ENCODE measurements around the gene SDK1.

SDK1 gene

DNA sequence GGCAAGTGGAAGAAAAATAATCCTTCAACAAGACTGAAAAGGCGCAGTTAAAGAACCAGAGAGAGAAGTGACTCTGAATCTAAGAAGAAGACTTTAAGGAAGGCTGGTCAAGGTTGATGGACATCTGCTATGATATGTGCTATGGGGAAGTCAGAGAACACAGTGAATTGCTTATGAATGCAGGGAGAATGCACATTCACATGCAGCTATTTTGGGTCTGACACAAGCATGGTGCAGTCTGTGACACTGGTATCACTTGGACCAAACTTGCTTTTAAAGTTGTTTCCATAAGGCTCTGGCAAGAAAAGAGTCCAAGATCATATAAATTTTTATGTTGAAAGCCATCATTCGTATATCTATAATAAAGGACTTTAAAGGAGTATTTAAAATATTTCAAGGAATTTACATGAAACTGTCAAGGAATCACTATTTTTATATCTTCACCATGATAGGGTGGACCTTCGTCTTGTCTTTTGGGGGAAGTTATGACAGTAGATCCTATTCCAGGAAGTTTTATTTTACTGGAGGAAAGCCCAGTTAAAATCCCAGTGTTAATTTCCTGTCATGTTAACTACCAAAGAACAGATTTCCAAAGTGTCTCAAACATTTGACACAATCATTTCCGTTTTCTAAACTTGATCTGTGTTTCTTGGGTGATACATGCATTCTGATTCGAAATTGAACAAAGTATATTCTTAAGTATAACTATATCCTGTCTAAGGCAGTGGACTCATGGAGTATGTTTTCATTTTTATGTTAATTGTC lies 239.6 kb downstream of the SDK1 start:
- H3K4me3 ChIP-seq (ENCODE audit: low read depth, low read length), result no peak overlapping the region
- in situ Hi-C loops (cut with HindIII; ENCODE audit: low sequenced_read_pairs), result no loop called here
- no peak for DNase-seq (ENCODE audit: low read depth, low spot score)
- TF ChIP-seq, protein P1, sequence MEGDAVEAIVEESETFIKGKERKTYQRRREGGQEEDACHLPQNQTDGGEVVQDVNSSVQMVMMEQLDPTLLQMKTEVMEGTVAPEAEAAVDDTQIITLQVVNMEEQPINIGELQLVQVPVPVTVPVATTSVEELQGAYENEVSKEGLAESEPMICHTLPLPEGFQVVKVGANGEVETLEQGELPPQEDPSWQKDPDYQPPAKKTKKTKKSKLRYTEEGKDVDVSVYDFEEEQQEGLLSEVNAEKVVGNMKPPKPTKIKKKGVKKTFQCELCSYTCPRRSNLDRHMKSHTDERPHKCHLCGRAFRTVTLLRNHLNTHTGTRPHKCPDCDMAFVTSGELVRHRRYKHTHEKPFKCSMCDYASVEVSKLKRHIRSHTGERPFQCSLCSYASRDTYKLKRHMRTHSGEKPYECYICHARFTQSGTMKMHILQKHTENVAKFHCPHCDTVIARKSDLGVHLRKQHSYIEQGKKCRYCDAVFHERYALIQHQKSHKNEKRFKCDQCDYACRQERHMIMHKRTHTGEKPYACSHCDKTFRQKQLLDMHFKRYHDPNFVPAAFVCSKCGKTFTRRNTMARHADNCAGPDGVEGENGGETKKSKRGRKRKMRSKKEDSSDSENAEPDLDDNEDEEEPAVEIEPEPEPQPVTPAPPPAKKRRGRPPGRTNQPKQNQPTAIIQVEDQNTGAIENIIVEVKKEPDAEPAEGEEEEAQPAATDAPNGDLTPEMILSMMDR (IDR thresholded peaks at IDR 0.05; ENCODE audit: low read depth, low read length), result no peak

DNA sequence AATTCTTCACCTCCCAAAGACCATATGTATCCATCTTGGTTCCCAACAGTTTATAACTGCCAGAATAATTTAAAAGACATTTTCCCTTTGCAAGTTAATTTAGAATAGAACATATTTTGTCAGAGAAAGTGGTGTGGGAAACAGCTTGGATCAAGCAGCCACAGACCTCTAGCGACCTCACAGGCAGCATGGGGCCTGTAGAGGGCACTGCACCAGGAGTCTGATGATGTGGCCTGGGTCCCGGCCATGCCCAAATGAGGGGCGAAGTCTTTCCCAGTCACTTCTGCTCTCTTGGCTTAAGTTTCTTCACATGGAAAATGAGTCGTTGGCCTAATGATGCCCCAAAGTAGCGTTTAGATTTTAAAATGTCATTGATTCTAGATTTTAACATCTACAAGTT lies 243.2 kb downstream of the SDK1 start:
- DNase-seq (ENCODE audit: low read depth, low spot score), result no peak
- no peak overlapping the region for H3K4me3 ChIP-seq (ENCODE audit: low read depth, low read length)
- in situ Hi-C loops (cut with HindIII; ENCODE audit: low sequenced_read_pairs), result no loop called here
- TF ChIP-seq, protein P1 (IDR thresholded peaks at IDR 0.05; ENCODE audit: low read depth, low read length), result no peak

DNA sequence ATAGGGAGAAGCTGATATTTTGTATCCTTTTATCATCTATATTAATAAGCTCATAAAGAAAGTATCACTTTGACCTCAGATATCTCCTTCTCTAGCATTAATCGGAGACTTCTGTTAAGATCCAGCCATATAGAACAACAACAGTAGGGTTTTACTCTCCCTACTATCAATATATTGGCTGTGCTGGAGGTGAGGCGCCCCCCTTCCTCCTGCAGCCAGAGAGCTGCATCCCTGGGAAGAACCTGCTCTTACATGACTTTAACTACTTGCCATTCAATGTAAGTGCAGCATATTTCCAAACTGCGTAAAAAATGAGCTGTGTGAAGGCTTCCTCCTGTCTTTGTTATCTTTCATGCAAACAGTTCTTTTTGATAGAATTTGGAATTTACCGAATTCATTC lies 247.8 kb downstream of the SDK1 start:
- TF ChIP-seq, protein P1 (IDR thresholded peaks at IDR 0.05; ENCODE audit: low read depth, low read length), result no peak
- no peak for DNase-seq (ENCODE audit: low read depth, low spot score)
- in situ Hi-C loops (cut with HindIII; ENCODE audit: low sequenced_read_pairs), result no loop called here
- H3K4me3 ChIP-seq (ENCODE audit: low read depth, low read length), result no peak overlapping the region

DNA sequence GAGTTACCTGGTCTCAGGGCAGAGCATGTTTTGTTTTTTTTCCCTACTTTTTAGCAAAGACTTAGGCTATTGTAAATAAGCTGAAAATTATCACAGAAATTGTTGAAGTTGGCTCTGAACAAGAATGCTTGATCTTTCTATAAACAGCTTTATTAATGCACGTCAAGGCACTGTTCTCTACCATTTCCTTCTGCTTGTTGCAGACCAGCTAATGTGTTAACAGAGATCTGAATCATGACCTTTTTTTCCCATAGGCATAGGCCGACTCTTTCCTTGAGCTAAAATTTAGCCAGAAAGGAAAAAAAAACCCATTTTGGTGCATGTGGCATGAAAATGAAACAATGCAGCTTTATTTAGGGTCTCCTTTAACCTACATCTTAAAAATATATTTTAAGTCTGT lies 248.5 kb downstream of the SDK1 start:
- no peak for DNase-seq (ENCODE audit: low read depth, low spot score)
- TF ChIP-seq, protein P1 (IDR thresholded peaks at IDR 0.05; ENCODE audit: low read depth, low read length), result no peak
- in situ Hi-C loops (cut with HindIII; ENCODE audit: low sequenced_read_pairs), result no loop called here
- no peak overlapping the region for H3K4me3 ChIP-seq (ENCODE audit: low read depth, low read length)

DNA sequence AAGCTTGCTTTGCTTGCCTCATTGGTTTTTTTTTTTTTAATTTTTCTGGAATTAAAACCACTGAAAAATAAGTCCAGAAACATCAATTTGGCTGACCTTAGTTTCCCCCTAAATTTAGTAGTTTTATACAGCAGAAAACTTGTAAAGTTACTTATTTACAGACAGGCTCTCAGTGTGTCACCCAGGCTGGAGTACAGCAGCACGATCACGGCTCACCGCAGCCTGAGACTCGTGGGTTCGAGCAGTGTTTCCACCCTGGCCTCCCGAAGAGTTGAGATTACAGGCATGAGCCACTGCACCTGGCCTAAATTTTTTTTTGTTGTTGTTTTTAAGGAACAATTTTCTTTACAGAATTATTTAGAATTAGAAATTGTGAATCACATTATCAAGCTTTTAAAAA lies 250.5 kb downstream of the SDK1 start:
- TF ChIP-seq, protein P1 (IDR thresholded peaks at IDR 0.05; ENCODE audit: low read depth, low read length), result no peak
- in situ Hi-C loops (cut with HindIII; ENCODE audit: low sequenced_read_pairs), result no loop called here
- no peak overlapping the region for H3K4me3 ChIP-seq (ENCODE audit: low read depth, low read length)
- DNase-seq (ENCODE audit: low read depth, low spot score), result no peak

DNA sequence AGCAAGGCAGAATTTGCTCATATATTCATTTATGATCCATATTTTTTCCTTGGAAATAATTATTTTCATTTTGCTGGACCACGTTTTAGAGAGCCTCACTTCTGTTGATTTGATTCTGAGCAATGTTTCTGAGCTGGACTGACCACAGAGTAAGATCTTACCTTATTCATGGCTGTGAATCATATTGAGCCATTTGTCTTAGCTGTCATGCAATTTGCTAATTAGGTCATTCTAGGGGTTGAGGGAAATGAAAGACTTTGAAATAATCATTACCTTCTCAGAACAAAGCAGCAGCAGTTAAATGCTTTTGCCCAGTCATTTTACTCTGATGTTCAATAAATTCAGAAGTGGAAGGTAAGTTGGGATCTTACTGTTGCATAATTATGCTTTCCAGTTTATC lies 251.4 kb downstream of the SDK1 start:
- TF ChIP-seq, protein P1 (IDR thresholded peaks at IDR 0.05; ENCODE audit: low read depth, low read length), result no peak
- in situ Hi-C loops (cut with HindIII; ENCODE audit: low sequenced_read_pairs), result no loop called here
- no peak overlapping the region for H3K4me3 ChIP-seq (ENCODE audit: low read depth, low read length)
- no peak for DNase-seq (ENCODE audit: low read depth, low spot score)

All from astrocyte of the spinal cord (primary cell).